Daoy (cell line): ENCODE results near the gene NPTXR. TPM values are rescaled to one million over a fixed set of nuclear protein-coding genes. Genes with fewer than 3 reads are reported as not detected.
"Not testable (repeated sequence)": the region's sequence is repeated elsewhere in the genome, so short reads cannot be mapped to it uniquely, and the experiment has no call there.

Experiments used
- DNase-seq: peaks from one replicate; pipeline ENCODE4 v3.0.0-alpha.2; 2015; ENCODE audit warnings: low read depth
- total RNA-seq: library from RNA; depleted of rRNA; stranded (reverse); fragments of >200 nt; shearing (Covaris generic); gene quantifications from 2 replicates; pipeline ENCODE4 v1.2.3, GENCODE V29; 2014

Gene NPTXR
- total RNA-seq, 1 experiment from 2014 or later = 1.5 TPM

- DNase-seq = peak; percentile 75
These were observed 25.1 kb upstream of the NPTXR start for GRCh38 chr22:38868886-38869381.

DNA sequence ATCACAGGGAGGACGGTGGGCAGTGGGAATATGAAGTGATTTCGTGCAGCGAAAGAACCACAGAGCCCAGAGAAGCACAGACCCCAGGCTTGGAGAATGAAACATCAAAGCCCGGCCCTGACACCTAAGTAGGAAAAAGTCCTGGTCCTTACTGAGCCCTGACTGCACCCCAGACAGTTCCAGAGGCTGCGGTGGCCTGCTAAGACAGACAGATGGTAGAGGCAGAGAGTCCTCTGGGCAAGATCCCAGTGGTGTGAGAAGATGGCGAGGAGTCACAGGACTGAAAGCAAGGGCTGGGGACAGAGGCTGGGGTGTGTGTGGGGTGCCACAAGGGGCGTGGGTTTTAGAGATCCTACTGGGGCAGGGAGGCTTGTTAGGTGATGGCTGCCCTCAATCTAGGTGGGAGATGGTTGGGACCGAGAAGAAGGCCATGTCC lies 24.5 kb upstream of the NPTXR start:
- DNase-seq = no peak

- DNase-seq = no peak
These were observed 23.9 kb upstream of the NPTXR start for GRCh38 chr22:38867471-38868285.

GRCh38 chr22:38867124-38867455 lies 23.3 kb upstream of the NPTXR start:
- no peak for DNase-seq

DNA sequence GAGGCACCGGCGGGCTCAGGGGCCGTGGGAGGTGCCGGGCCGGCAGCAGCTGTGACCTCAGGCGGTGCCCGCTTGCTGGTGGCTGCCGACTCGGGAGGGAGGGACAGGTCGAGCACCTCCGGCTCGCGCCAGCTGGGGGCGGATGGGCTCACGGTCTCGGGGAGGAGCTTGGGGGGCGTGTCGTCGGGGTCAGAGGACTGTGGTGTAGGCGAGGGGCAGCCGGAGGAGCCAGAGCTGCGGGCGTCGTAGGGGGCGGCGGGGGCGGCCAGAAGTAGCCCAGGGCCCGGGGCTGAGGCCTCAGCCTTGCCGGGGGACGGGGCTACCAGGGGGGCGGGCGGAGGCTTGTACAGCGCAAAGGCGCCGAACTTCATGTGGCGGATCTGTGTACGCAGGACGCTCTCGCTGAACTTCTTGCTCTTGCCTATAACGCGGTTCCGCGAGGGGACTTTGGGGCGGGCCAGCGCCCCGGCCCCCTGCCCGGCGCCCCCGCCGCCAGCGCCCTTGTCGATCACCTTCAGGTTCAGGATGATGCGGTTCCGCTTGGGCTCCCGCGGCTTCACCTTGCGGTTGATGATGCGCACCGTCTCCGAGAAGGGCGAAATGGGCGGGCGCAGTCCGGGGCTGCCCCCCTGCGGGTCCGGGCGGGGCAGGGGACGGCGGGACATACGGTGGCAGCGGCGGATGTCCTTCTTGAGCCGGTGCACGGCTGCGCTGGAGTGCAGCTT lies 22.7 kb upstream of the NPTXR start:
- DNase-seq = no peak

DNA sequence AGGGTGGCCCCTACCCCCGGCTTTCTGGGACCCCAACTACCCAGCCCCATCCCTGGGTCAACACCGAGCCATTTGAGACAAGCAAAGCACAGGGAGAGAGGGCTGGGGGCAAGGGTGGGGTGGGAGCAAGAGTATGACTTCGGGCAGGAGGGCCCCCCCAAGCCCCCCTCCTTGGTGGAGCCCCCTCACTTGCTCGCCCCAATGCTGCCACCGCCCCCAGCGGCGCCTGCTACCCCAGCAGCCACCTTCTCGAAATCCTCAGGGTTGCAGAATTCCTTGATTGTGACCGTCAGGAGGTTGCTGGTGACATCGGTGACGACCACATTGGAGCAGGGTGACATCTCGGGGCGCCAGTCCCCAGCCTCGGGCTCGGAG lies 22.2 kb upstream of the NPTXR start:
- DNase-seq = no peak

GRCh38 chr22:38865201-38866023 lies 21.6 kb upstream of the NPTXR start:
- DNase-seq = no peak

DNA sequence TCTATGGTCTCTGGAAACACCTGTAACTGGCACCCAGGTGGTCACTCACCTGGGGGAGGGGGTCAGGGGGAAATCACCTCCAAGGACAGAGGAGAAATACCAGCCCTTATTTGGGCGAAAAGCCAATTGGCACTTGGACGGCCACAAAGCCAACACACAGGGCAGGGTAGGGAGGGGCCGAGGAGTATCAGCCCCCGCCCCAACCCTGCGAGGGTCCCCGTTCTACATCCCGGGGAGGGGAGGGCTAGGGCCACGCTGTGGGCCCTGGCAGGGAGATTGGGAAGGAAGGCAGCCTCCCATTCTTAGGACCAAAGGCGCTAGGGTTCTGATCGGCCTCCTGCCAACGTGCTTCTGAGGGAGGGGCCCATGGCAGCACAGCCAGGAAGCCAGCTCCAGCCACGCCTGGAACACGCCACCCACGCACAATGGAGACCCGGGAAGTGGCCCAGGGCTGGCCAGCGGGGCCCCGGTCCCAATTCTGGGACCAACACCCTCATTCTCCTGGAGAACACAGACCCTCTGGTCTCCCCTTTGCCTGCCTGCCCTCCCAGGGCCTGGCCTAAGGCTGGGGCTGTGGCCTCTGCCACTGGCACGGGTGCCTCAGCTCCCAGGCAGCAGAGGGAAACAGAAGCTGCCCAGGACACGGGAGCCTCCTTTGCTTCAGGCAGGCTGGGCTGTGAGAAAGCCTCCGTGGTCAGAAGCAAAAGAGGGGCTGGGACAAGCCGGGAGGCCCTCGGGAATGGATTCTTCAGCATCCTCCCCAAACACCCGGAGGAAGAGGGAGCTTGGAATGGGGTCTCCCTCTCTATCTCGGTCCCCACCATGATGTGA lies 20.7 kb upstream of the NPTXR start:
- DNase-seq = no peak

- DNase-seq = no peak
These were observed 19.8 kb upstream of the NPTXR start for GRCh38 chr22:38863531-38864131.

DNA sequence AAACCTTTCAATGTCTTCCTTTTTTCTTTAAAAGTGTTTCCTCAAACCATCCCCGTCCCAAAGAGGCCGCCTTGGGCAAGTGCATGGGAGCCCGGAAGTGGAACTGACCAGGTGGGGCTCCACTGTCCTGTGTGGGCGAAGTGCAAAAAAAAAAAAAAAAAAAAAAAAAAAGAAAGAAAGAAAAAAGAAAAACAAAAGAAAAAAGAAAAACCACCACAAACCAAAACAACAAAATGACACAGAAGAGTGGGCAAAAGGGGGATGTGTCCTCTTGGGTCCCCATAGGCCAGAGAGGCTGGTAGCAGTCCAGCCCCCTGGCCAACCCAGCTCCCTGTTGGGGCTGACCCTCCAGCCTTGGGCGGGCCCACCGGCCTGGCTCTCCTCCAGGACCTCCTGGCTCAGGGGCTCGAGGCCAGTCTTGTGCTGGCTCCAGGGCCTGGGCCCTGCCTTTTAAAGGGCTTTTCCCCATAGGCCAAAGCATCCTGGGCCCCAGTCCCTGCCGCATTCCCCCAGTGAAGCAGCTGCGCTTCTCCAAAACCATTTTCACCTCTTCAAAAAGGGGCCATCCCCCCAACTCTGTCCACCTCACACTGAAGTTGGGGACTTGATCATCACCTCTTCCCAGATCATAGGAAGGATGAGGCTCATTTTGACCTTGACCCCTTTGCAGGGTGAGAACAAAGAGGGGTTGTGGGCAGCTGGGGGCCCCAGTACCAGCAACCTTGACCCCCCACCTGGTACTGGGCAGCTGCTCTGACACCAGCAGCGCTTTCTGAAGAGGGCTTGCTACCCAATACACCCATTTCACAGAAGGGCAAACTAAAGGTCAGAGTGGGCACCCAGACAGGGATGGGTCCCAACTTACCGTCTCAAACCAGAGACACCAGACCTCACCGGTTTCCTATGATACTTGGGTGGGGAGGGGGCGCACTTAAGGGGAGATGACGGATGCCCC lies 18.8 kb upstream of the NPTXR start:
- peak; percentile 47 for DNase-seq

DNA sequence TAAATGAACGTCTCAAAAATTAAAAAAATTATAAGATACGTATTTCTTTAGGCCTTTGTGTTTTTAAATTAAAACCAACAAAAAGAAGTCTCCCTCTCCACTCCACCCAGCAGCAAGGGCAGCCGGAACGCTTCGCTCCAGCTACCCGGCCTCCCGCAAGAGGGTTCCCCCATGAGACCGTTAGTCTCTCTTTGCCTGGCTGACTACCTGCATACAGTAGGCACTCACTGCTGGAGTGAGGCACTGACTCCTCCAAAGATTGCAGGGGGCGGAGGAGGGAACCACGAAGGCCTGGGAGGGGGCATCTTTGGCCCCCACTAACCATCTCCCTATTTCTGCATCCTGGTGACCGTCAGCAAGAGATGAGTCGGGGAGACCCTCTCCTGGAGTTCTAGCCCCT lies 18.1 kb upstream of the NPTXR start:
- DNase-seq = no peak

DNA sequence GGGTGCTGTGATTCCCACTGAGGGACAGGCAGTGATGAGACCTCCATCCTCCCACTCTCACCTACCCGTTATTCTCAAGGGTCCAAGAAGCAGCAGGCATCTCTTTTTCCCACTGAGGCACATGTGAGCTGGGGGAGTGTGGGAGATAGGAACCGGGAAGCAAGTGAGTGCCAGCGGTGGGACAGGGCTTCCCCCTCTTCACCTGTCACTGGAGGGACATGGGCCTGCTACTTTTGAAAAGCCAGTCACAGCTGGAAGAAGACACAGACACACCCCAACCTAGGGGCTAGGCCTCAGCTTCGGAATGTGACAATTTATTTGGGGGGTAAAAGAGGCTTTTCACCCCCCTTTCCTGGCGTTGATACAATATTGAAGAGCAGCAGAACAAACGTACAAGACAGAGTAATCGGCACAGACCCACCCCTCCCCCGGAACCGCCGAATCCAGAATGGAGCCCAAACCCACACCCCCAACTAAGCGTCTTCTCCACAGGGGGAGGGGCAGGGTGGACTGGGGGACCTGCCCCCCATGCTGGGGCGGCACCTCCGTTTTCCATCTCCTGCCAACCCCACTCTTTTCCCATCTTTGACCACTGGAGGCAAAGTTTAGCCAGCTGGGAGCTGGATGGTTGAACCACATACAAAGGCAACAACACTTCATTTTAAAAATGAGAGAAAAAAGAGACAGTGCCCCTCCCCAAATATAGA lies 17.5 kb upstream of the NPTXR start:
- DNase-seq = no peak

- DNase-seq = no peak
These were observed 16.7 kb upstream of the NPTXR start for GRCh38 chr22:38860283-38861169.

- no peak for DNase-seq
These were observed 15.9 kb upstream of the NPTXR start for GRCh38 chr22:38859581-38860282.

GRCh38 chr22:38858492-38858891 lies 14.7 kb upstream of the NPTXR start:
- no peak for DNase-seq

DNA sequence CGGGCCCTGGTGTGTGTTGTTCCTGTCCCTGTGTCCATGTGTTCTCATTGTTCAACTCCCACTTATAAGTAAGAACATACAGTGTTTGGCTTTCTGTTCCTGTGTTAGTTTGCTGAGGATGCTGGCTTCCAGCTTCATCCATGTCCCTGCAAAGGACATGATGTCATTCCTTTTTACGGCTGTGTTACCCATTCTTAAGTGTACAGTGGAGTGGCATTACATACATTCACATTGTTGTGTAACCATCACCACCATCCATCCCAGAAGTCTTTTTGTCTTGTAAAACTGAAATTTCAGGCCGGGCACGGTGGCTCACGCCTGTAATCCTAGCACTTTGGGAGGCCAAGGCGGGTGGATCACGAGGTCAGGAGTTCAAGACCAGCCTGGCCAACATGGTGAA lies 10.6 kb upstream of the NPTXR start:
- DNase-seq = not testable (repeated sequence)

GRCh38 chr22:38853883-38854282 lies 10.1 kb upstream of the NPTXR start:
- not testable (repeated sequence) for DNase-seq
